Vagina (tissue), 2 donors: ENCODE results near the gene GRXCR2.

ENCODE experiments used
- CTCF ChIP-seq, 3 experiments: fragments of 450-650 bp in 2 of 3; fragments of 200-600 bp in 1 of 3; sonication (generic) in 1 of 3; IDR thresholded peaks; one replicate each; pipeline ENCODE4 v1.5.1; 2017 to 2019; ENCODE audit warnings: antibody characterized with exemption in 3 of 3, mild to moderate bottlenecking in 2 of 3, moderate library complexity in 2 of 3
- POLR2A ChIP-seq, 2 donors: fragments of 450-650 bp; IDR thresholded peaks; one replicate each; pipeline ENCODE4 v1.6.1; 2017; ENCODE audit warnings: antibody characterized with exemption in 2 of 2, mild to moderate bottlenecking in 2 of 2, moderate library complexity in 2 of 2
- POLR2AphosphoS5 ChIP-seq, 2 donors: sonication (generic); formaldehyde crosslinking; IDR thresholded peaks; one replicate each; pipeline ENCODE4 v1.9.0; 2017; ENCODE audit warnings: antibody characterized with exemption in 2 of 2, mild to moderate bottlenecking in 2 of 2, low read depth in 1 of 2; ENCODE audit not compliant: insufficient read depth in 1 of 2

GRCh38 chr5:145834917-145835847 is 37.6 kb downstream of the GRXCR2 start, which contains the start of gene PRELID2:
- TF ChIP-seq CTCF (IDR thresholded peaks at IDR 0.05) (no peak), POLR2A (IDR thresholded peaks at IDR 0.05) (no peak), POLR2AphosphoS5 (IDR thresholded peaks at IDR 0.05; ENCODE audit: insufficient read depth in 1 of 2, low read depth in 1 of 2) (peak in 1 of 2 donors; percentile 76)
